ENCODE data around the gene MTA1.

MTA1 gene

DNA sequence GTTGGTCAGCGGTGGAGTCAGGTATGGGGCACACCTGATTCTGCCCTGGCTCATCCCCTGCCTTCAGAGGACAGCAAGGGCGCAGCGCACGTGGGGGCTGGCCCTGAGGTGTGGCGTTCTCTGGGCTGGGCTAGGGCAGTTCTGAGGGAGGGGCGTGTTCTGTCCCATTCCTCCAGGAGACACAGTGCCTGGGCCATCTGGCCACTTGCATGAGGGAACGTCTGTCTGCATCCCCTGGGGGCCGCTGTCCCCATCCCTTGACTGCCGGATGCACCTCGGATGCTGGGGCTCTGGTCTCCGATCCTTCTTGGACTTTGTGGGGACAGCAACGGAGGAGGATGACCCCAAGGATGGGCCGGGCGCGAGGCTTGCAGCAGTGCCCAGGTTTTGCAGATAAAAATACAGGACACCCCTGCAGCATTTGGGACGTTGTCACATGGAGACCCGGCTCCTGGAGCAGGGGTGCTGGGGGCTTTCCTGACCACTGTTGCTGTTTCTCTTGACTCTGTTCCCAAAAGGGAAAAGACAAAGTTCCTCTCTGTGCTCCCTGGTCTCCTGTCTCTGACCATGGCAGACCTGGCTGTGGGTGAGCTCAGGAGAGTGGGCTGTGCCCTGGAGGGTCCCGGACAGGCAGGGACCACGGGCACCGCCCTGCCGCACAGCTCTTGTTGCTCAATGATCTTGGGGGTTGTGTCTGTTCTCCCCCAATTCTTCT is 6.9 kb downstream of the MTA1 start:
- DNase-seq: no peak

DNA sequence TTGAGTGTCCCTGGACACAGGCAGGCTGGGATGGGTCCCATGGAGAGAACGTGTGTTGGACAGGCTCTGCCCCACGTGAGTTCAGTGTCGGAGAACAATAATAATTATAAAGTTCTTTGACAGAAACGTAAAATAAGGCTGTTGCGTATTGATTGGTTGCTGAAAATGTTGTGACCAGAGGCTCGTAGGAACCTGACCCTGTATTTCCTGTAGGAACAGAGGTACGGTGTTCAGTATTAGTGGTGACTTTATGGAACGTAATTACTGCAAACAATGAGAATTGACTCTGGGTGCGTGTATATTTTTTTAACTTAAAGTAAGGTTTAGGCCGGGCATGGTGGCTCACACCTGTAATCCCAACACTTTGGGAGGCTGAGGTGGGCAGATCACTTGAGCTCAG is 7.8 kb downstream of the MTA1 start:
- DNase-seq: no peak

DNA sequence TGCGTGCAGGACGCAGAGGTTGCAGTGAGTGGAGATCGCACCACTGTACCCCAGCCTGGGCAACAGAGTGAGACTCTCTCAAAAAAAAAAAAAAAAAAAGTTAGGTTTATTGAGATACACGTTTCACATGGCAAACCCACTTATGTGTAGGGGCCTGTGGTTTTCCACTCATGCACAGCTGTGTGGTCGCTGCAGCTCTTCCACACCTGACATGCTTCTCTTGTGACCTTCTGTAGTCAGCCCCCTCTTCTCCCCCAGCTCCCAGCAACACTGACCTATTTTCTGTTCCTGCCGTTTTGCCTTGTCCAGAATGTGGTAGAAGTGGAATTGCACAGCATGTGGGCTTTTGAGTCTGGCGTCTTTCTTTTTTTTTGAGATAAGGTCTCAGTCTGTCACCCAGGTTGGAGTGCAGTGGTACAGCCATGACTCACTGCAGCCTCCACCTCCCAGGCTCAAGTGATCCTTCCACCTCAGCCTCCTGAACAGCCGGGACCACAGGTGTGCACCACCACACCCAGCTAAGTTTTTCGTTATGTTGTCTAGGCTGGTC is 8.4 kb downstream of the MTA1 start:
- DNase-seq: no peak

DNA sequence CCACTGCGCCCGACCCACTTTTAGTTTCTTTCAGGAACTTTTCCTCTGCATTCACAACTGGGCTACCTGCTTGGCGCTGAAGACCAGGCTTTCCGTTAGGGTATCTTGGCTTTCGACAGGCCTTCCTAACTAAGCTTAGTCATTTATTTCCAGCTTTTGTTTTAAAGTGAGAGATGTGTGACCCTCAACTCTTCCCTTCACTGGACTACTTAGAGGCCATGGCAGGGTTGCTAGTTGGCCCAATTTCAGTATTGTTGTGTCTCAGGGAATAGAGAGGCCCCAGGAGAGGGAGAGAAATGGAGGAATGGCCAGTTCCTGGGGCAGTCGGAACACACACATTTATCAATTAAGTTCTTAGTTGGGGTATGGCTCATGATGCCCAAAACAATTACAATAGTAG is 10.4 kb downstream of the MTA1 start:
- DNase-seq: no peak

DNA sequence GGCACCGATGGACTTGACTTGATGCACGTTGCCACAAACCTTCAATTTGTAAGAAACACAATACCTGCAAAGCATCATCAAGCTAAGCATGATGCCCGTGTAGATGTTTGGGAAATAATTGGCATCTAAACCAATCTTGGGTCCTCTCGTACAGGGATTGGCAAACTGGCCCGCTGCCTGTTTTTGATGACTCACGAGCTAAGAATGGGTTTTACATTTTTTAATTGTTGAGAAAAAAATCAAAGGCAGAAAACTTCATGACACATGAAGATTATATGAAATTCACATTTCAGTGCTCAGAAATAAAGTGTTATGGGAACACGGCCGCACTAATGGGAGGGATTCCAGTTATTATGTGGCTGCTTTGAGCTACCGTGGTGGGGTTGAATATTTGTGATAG is 10.9 kb downstream of the MTA1 start:
- no peak for DNase-seq

DNA sequence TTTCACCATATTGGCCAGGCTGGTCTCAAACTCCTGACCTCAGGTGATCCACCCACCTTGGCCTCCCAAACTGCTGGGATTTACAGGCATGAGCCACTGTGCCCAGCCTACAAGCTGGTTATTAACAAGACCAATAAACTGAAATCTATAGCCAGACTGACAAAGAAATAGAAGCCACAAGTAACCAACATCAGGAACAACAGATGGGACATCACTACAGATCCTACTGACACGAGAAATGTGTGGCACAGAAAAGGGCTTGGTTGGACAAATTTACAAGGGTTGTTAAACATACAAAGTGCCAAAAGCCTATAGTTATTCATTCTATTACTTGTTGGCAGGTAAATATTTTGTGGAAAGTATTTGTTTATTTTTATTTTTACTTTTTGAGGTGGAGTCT is 11.6 kb downstream of the MTA1 start:
- DNase-seq: no peak

DNA sequence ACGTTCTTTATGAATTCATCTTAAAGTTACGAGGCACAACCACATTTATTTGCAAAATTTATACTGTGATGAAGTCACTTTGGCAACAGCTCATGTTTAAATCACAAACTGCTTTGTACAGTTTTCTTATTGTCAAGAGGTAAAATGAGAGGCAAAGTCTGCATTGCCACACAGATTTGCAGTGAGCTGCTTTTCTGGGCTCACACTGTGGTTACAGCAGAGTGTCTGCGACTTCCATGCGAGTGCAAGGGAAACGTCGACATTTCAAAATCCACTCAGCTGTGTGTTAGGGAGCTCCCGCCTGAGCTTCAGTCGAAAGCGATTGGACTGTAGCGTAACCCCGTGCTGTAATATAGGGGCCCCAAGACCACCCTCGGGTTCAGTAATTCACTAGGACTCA is 13.0 kb downstream of the MTA1 start:
- DNase-seq: no peak

DNA sequence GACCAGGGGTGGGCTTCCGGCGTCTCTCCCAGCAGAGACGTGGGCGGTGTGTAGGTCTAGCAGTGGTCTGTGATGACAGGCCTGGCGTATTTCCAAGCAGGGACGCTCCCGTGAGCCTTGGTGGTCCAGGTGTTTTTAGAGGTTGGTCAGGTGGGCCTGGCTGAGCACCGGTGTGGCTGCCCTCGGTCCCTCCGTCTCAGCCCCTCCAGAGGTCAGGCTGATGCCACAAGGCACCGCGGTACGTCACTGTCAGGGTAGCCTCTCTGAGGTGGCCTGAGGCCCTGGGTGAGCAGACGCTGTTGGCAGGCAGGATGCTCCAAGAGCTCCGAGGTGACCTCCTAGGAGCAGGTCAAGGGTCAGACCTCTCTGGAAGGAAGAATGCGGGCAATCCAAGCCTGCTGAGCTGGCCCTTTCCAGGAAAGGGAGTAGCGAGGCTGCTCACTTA is 13.6 kb downstream of the MTA1 start:
- DNase-seq: no peak

DNA sequence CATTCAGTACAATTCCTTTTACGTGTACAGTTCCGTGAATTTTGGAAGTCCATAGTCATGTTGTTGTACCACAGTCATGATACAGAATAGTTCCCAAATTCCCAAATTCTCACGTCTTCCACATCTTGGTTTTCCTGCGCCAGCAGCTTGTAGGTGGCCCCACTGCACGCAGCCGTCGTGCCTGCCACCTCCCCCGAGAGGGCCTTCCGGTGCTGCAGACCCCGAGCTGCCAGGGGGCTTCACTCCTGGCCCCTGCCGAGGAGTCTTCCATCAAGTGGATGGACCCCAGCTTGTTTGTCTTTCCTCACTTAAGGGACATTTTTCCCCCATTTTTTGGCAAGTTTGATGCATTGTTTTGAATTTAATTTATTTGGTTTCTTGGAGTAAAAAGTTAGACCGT is 16.8 kb downstream of the MTA1 start:
- no peak for DNase-seq

DNA sequence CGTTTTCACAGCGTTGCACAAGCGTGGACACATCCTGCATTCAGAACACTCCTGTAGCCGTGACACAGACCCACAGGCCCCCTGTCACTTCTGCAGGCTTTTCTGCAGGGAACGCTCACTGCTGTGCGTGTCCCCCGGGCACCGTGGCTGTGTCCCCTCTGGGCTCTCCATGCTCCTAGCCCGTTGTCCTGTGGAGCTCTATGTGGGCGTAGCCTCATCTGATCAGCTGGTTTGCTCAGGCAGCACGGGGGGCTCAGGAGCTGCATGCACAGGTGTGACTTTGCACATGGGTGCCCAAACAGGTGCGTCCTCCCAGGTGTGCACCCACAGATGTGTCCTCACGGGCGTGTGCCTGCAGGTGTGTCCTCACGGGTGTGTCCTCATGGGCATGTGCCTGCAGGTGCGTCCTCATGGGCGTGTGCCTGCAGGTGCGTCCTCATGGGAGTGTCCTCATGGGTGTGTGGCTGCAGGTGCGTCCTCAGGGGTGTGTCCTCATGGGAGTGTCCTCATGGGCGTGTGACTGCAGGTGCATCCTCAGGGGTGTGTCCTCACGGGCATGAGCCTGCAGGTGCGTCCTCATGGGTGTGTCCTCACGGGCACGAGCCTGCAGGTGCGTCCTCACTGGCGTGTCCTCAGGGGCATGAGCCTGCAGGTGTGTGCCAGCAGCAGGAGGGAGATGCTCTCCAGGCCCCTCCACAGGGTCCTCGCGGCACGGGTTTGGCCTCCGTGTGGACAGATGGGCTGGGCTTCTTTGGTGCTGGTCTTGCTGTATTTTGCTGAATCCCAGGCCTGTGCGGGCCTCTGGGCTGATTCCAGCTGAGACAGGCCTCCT is 17.5 kb downstream of the MTA1 start:
- no peak for DNase-seq

DNA sequence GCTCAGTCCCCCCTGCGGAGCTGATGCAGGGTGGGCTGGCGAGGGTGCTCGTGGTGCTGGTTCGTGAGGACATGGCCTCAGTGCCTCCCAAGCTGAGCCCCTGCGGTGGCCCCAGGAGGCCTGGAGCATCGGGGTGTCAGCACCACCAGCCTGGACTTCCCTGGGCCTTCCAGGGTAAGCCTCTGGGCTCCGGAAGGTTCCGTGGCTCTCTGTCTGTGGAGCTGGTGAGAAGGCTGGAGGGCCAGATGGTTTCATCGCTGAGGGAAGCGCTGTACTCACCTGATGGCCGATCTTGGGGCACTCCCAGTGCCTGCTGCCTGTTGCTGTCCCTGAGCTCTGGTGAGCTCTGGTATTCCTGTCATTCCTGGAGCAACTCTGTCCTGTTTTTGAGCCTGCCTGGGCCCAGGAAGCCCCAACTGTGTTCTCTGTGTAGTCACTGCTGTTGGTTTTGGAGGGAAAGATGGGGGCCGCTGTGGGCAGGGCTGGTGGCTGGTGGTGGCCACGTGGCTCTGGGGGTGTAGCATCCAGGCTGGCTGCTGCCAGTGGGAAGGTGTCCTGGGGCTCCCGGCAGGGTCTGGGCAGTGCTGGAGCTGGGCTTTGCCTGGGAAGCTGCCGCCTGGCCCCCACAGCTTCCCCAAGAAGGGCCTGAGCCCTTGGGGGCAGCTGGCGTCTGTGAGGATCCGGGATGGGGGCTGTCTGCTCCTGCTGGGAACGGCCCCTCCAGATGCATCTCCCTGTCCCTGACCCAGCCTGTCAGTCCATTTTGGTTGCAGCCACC is 18.3 kb downstream of the MTA1 start:
- DNase-seq: no peak

DNA sequence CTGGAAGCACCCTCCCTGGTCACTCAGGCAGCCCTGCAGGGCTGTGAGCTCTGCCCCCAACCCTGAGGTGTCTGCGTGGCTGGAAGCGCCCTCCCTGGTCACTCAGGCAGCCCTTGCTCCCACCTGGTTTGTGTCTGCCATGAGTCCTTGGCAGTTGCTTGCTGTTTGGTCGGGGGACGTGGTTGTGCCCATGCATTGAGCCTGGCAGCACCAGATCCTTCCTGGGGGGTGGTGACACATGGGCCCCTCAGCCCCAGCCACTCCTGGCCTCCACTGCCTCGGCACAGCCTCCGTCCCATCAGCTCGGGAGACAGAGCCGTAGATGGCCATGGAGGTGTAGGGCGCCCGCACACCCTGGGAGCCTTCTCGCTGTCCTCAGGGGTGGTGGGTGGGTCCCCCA is 19.6 kb downstream of the MTA1 start:
- no peak for DNase-seq

DNA sequence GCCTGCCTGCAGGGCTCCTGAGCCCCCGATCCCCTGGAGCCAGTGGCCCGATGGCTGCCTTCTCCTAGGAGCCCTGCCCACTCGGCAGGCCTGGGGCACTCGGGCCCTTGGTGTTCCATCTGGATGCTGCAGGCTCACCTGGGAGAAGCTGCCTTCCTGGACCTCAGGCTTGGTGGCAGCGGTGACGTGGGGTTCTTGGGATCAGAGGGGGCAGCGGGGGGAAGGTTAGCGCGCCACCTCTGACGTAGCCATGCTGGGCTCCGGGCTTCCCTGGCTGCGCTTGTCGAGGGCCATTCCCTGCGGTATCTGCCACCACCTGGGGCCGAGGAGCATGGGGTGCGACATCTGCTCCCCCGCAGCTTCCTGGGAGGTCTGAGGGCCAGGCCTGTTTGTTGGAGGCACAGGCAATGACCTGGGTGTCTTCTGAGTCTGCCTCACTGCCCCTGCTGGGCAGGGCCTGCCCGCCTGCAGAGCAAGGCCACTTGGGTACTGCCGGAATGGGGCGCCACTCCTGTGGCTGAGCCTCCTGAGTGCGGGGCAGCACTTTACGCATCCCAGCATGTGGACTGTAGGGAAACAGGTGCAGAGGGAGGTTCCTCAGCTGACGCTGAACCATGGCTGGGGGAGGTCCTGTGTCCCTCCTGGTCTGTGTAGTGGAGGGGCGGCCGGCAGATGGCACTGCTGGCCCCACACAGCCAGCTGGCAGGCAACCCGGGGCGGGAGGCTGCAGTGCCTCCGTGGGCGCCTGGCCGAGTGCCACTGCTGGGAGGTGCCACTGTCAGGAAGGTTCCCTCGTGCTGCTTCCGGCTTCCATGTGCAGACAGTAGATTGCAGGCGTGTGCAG is 20.3 kb downstream of the MTA1 start:
- no peak for DNase-seq

DNA sequence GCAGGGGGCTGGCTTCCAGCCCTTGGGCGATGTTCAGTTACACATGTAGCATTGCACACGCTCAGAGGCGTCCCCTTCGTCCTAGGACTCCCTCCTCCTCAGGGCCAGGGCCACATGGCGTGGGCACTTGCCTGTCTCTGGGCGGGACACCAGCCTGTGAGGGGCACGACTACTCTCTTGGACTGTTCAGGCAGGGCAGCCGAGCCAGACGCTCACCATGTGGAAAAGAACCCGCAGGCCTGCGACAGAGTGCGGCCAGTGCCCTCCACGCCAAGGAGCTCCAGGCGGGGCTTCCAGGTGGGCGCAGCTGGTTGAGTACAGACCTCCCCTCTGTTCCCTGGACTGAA is 20.9 kb downstream of the MTA1 start:
- DNase-seq: no peak

DNA sequence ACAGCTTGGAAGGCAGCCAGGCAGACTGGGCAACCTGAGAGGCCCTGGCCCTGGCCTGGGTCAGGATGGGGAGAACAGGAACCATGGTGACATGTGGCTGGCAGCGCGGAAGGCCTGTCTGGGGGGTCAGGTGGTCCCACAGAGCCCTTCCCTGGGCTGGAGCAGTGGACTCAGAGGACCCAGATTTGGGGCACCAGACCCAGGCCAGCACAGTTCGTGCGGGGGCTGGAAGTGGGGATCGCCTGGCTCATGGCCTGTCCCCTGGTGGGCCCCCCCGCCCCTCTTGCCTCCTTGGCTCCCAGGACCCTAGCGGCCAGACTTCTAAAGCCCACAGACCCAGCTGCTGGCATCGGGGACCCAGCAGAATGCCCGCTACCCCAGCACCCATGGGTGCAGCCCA is 21.4 kb downstream of the MTA1 start:
- DNase-seq: no peak

DNA sequence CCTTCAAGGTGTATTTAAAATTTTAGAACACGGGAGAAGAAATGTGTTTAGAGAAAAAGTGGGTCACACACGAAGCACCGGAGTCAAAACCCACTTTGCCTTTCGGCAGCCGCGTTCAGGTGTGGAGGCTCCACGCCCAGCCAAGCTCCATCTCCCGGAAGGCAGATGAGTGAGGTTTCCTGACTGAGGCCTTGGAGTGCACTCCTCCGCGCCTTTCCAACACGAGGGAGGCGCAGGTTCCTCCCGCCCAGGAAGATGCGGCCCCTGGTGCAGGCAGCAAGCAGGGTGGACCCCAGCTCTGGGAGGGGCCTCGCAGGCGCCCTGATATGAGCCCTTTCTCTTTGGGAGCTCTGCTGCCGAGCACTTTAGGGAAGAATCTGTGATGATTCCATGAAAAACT is 22.5 kb downstream of the MTA1 start:
- no peak for DNase-seq

DNA sequence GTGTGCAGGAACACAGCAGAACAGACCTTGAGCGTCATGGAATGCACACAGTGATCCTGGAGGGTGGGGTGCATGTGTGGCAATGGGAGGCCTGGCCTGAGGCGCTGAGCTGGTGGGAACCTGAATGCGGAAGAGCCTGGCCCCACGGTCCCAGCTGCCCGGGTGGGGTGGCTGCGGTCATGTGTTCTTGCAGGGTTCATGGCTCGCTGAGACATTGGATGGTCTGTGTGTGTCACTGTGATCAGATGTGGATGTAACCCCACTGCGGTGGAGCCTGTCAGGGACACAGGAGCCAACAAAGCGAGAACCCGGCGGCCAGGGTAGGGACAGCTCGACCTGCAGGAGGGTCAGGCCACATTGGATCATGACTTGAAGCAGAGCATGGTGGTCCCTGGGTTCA is 23.2 kb downstream of the MTA1 start:
- no peak for DNase-seq

DNA sequence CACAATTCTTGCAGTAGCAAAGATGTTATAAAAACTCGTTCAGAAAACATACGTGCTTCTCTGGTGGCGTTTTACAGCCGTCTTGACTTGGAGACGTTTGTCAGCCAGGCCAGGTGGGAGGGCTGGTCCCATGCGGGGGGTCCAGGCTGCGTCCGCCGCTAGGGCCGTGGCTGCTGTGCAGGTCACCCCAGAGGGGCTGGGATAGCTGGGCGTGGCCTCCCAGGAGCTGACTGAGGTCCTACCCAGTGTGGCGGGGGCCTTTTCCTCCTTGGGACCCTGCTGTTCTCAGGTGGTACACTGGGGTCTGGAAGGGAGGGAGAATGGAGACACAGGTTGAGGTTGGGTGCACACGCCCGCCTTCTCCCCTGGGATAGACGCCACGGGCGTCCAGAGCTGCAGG is 25.2 kb downstream of the MTA1 start:
- no peak for DNase-seq

DNA sequence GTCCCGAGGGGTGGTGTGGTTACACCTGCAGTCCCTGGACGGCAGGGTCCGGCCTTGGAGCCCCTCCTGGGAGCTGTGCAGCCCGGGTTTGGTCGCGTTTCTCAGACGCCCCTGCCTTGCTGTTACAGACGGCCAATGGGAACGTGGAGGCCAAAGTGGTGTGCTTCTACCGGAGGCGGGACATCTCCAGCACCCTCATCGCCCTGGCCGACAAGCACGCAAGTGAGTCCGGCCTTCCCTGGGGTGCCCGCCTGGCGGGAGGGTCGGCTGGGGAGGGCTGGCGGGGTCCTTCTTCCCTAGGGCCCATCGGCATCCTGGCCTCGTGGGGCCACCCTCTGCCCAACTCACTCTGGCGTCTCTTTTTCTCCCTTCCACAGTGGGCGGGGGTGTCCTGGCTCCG is 25.7 kb downstream of the MTA1 start:
- DNase-seq: no peak

DNA sequence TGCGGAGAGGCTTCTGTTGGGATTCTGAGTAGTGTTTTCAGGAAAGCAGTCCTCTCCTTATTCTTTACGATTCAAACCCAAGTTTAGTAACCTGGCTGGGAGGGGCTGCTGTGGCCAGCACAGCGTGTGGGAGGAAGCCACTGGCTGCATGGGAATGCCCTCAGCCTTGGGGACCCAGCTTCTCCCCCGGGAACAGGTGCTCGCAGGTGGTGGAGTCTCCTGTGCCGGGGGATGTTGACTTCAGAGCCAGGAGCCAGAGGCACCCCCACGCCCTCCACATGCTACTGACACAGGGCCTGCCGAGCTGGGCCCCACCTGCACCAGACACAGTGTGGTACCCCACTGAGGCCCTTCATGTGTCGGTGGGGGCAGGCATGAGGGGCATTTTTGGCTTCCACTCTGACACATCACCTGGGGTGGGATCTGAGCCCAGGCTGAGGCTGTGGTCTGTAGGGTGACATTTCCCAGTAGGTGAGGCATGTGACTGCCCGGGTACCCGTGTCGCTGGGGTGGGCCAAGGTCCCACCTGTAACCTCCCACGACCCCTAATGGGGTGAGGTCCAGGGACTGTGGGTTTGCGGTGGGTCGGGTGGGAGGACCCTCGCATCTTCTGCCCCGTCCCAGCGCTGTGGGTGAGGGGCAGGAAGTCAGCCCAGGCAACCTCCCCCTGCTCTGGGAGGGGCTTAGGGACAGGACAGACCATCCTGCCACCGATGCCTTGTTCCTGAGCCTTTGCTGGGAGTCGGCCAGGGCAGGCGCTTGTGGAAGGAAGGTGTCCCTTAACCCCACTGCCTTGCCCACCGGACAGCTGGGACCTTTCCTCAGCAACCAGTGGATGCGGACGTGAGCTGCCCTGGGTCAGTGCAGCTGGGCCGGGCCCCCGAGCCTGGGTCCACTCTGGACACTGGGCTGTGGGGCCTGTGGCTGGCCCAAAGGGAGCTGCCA is 26.5 kb downstream of the MTA1 start:
- DNase-seq: no peak

DNA sequence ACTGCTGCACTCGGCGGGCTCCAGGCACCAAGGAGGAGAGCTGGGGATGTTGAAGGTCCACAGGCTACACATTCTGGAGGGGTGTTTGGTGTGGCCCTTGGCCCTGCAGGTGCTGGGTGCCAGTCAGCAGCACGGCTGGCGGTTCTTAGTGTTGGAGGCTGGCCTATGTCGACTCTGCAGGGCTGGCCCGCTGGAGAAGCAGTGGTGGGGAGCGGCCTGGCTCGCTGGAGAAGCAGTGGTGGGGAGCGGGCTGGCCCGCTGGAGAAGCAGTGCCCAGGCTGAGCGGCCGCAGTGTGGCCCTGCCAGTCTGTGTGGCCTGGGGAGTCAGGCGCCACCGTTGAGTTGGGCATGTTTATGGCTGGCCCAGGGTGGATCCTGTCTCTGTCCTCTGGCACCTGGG is 27.3 kb downstream of the MTA1 start:
- no peak for DNase-seq

Data from retina (tissue), 1 donor.